Kidney (tissue), 14 donors: ENCODE measurements around the gene TSPAN14. TPM values are rescaled to one million over a fixed set of nuclear protein-coding genes. Genes with fewer than 3 reads are reported as not detected.

Source experiments
- DNase-seq, 5 donors: peaks; one replicate each; pipeline ENCODE4 v3.0.0-alpha.2; 2013 to 2020
- FAIRE-seq: peaks from 2 replicates; lab custom pipeline; 2012; peaks lifted over from hg19 to GRCh38; lab: Jason Lieb, UNC
- H3K27ac ChIP-seq, 2 donors: one replicate each; pipeline ENCODE4 v1.7.0; 2013; ENCODE audit warnings: low read depth in 2 of 2, low read length in 2 of 2, inconsistent platforms in 1 of 2
- H3K27me3 ChIP-seq: one replicate; pipeline ENCODE4 v1.7.1; 2013; ENCODE audit warnings: low read length, inconsistent platforms; ENCODE audit not compliant: control insufficient read depth, insufficient read depth
- H3K36me3 ChIP-seq, 3 donors: one replicate each; pipeline versions ENCODE4 v1.7.0 to v1.7.1; 2013; ENCODE audit warnings: low read length in 3 of 3, control low read depth in 1 of 3, inconsistent platforms in 1 of 3; ENCODE audit not compliant: insufficient read depth in 3 of 3, control insufficient read depth in 2 of 3
- H3K4me1 ChIP-seq, 3 donors: one replicate each; pipeline versions ENCODE4 v1.7.0 to v1.7.1; 2013; ENCODE audit warnings: low read length in 3 of 3, inconsistent platforms in 1 of 3, low read depth in 1 of 3; ENCODE audit not compliant: control insufficient read depth in 2 of 3, insufficient read depth in 2 of 3
- H3K4me3 ChIP-seq, 3 donors: one replicate each; pipeline versions ENCODE4 v1.7.0 to v1.8.1; 2013; ENCODE audit warnings: low read length in 3 of 3, control low read depth in 1 of 3, inconsistent platforms in 1 of 3
- H3K9ac ChIP-seq, 3 donors: one replicate each; pipeline versions ENCODE4 v1.7.0 to v1.7.1; 2013; ENCODE audit warnings: low read length in 3 of 3, control low read depth in 1 of 3, inconsistent platforms in 1 of 3
- H3K9me3 ChIP-seq, 3 donors: one replicate each; pipeline versions ENCODE4 v1.7.0 to v1.7.1; 2013; ENCODE audit warnings: low read length in 3 of 3, control low read depth in 1 of 3, inconsistent platforms in 1 of 3; ENCODE audit not compliant: control insufficient read depth in 2 of 3, insufficient read depth in 1 of 3
- CTCF ChIP-seq: IDR thresholded peaks from 3 replicates; pipeline ENCODE4 v1.5.1; 2012; ENCODE audit warnings: mild to moderate bottlenecking, moderate library complexity, borderline replicate concordance; ENCODE audit not compliant: insufficient read depth; ENCODE audit errors: extremely low read depth
- intact Hi-C: fragments of 100-400 bp; cut with DNase I; formaldehyde crosslinking; loops from one replicate; pipeline ENCODE4 v1.11.1; 2022
- polyA plus RNA-seq: library from polyadenylated mRNA; stranded (reverse); fragments of 350-450 nt; fragmentation: Illumina TruSeq; extraction: RNeasy Lipid Tissue Mini Kit (QIAGEN cat#74804); gene quantifications from one replicate; pipeline ENCODE4 v1.2.3, GENCODE V29; 2014; ENCODE audit warnings: low read depth, low replicate concordance; ENCODE audit not compliant: insufficient read depth
- total RNA-seq: library from RNA; stranded (reverse); fragmentation: NEBNext Ultra II Directional; extraction: Animal tissue kit (Norgen Biotek cat#: 25700); gene quantifications from one replicate; pipeline ENCODE4 v1.2.1, GENCODE V29; 2021
- donor health status: control.
- donor health status: control.
- donor health status: control.
- donor health status: control.
- donor health status: control.
- donor health status: DM: yes; HTN: yes; CAD: no.
- donor health status: Normal renal cell carcinoma (clear cell type).

Gene TSPAN14
- total and polyA plus RNA-seq, 2 donors from 2014 or later = 36.8 to 183 TPM

GRCh38 chr10:80411267-80411668 lies 42.8 kb upstream of the TSPAN14 start:
- Histone ChIP-seq H3K9ac (no peak overlapping the region), H3K36me3 (no peaks in the 10 kb centered on the region), H3K27me3 (no peaks in the 10 kb centered on the region), H3K4me1 (peaks cover 8 to 52% (median 49%) of the 10 kb centered on the region in 3 donors), H3K4me3 (no peak overlapping the region), H3K9me3 (no peaks in the 10 kb centered on the region), H3K27ac (peak overlapping the region in 1 of 2 donors; percentile 35)
- TF ChIP-seq CTCF = no peak
- FAIRE-seq = no peak
- intact Hi-C loops = no loop called here
- DNase-seq = peak in 1 of 5 donors; percentile 90

- no peak overlapping the region for H3K4me3 ChIP-seq
- H3K27me3 ChIP-seq = no peaks in the 10 kb centered on the region
- TF ChIP-seq CTCF = no peak
- H3K9ac ChIP-seq = no peak overlapping the region
- FAIRE-seq = no peak
- H3K4me1 ChIP-seq = peaks cover 7 to 51% (median 48%) of the 10 kb centered on the region in 3 donors
- peak overlapping the region in 1 of 2 donors; percentile 35 for H3K27ac ChIP-seq
- H3K9me3 ChIP-seq = no peaks in the 10 kb centered on the region
- no peaks in the 10 kb centered on the region for H3K36me3 ChIP-seq
- no peak for DNase-seq
- intact Hi-C loops = no loop called here
Observed at GRCh38 chr10:80411681-80412220, 42.4 kb upstream of the TSPAN14 start.

GRCh38 chr10:80412486-80412885 lies 41.6 kb upstream of the TSPAN14 start:
- intact Hi-C loops = no loop called here
- Histone ChIP-seq H3K36me3 (no peaks in the 10 kb centered on the region), H3K4me1 (peaks cover 7 to 50% (median 45%) of the 10 kb centered on the region in 3 donors), H3K9me3 (no peaks in the 10 kb centered on the region), H3K9ac (no peak overlapping the region), H3K27ac (no peak overlapping the region), H3K27me3 (no peaks in the 10 kb centered on the region), H3K4me3 (no peak overlapping the region)
- no peak for TF ChIP-seq CTCF
- DNase-seq = peak in 1 of 5 donors; percentile 49
- no peak for FAIRE-seq
